ENCODE data around the gene BARX2.

- no peak for TF ChIP-seq CTCF (tag by site-specific recombination; IDR thresholded peaks at IDR 0.05)
- TF ChIP-seq ZBTB44 (tag by site-specific recombination; IDR thresholded peaks at IDR 0.05) = no peak
- no peak for TF ChIP-seq ZNF830 (tag by site-specific recombination; IDR thresholded peaks at IDR 0.05; ENCODE audit: low read depth)
- no peak for TF ChIP-seq YY1 (tag by site-specific recombination; IDR thresholded peaks at IDR 0.05)
- TF ChIP-seq WT1 (tag by site-specific recombination; IDR thresholded peaks at IDR 0.05) = no peak
- TF ChIP-seq ZNF571 (tag by site-specific recombination; IDR thresholded peaks at IDR 0.05) = no peak
- no peak for TF ChIP-seq ZNF311 (tag by site-specific recombination; IDR thresholded peaks at IDR 0.05; ENCODE audit: borderline replicate concordance)
- no peak for TF ChIP-seq ZBTB20 (tag by site-specific recombination; IDR thresholded peaks at IDR 0.05)
- TF ChIP-seq ZBTB21 (tag by site-specific recombination; IDR thresholded peaks at IDR 0.05) = no peak
- TF ChIP-seq ZBTB26 (tag by site-specific recombination; optimal IDR thresholded peaks at IDR 0.05) = no peak
- no peak for TF ChIP-seq INSM2 (tag by site-specific recombination; IDR thresholded peaks at IDR 0.05)
These were observed 9.8 kb upstream of the BARX2 start for GRCh38 chr11:129365816-129366215.

Data from HEK293 (cell line).